Activated naive CD4-positive, alpha-beta T cell (primary cell): Measurements from ENCODE around the gene NRG3.
"Not testable (repeated sequence)": the region's sequence is repeated elsewhere in the genome, so short reads cannot be mapped to it uniquely, and the experiment has no call there.

Experiments used
- DNase-seq, 4 experiments: peaks; one replicate each; lab custom pipeline; 2025; lab: John Stamatoyannopoulos, UW

Gene NRG3

DNA sequence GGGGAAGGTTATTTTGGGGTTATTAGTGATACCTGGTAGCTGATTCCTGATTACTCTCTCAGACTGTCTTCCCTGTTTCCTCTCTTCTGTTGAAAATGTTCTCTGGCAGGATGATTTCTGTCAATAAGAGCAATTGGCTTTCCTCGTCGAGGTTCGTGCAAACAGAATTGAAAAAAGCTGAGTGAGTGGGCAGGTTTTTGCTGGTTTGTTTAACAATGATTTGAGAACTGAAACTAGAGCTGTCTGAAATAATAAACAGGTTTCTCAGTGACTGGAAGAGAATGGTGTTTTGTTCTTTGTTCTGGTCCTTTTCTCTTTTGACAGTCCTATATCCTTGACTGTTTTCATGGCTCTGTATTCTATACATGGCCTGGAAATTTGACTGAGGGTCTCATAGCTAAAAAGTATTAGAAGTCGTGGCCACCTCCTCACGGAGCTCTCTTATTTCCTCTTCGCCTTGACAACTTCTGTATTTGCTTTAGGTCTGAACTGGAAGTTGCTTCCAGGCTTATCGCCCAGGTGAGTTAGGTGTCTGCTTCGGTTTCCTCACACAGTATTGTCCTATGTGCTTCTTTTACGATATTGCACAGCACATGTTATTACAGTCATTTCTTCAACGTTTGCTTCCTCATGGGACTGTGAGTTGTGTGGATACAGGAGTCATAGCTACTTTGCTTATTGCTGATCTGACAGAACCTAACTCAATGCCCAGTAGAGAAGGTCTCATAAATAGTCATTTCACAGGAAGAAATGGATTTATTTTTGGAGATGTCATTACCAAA is 403.6 kb downstream of the NRG3 start:
- DNase-seq: no peak

DNA sequence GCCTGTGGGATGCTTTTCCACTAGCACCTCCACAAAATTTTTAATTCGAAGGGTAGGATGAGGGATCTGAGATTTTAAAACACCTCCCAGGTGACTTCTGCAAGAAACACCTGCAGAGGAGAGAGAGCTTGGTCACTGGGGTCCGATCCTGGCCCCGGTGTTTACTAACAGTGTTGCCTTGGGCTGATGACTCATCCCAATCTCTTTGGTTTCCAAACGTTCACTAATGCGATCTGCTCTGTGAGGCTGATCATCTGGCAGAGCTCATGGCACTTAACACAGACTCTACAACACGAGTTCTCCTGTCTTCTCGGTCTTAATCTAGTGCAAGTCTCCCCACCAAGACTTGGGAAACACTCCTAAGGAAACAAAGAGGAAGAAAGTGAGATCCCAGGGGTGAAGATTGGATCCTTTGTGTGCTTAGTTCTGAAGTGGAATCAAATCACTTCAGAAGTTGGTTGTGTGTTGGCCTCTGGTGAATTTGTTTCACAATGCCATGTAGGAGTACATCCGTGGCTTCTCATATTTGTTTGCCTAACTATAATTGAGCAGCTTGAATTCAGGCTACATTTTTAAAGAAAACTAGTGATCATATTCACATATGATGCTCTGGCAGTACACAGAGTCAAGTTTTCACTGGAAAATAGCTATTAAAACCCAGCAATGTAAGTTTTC is 407.9 kb downstream of the NRG3 start:
- DNase-seq: no peak

DNA sequence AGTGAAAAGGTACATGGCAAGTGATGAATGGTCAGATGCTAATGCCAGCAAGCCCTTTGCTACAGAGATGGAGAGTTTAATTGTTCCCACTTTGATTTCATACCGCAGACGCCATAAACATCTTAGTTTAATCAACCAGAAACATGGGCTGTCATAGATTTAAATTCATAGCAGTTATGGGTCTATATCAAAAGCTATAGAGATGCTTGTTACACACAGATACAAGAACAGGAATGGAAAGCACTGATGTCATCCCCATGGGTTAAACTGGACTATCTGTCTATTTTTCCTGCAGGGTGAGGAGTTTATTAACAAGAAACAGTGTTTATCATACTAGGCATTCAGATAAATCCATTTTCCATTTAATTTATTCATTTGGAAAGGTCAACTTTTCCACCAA is 409.2 kb downstream of the NRG3 start:
- DNase-seq: no peak

DNA sequence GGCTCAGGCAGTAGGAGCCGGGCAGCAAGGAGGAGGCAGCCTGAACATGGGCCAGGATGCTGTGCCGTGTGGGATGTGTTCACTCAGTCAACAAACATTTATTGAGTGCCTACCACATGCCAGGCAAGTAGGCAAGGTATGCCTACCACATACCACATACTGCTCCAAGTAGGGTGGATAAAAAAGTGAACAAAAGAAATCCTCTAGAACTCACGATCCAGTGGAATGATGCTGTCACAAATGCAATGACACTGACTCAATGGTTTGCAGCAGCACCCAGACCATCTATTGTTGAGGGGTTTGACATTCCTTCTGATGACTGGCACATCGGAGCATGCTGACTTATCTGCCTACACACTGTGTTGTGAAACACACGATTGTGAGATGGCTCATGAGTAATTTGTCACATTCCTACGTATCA is 413.5 kb downstream of the NRG3 start:
- no peak for DNase-seq

DNA sequence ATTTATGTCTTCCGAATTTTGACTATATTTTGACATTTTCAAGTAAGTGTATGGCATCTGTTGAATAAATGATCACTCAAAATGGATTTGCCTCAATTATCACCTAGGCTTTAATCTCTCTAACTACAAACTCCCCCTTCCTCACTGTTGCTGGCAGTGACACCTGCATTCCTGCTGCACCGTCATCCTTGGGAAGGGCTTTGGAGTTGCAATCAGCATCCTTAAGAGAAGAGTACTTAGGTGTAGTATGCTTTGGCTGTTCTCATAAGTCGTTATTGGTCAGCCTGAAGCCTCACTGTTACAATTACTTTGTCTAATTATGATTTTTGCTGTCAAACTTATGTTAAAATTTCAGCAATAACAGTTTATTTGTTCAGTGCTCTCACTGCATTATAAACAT is 415.0 kb downstream of the NRG3 start:
- no peak for DNase-seq

DNA sequence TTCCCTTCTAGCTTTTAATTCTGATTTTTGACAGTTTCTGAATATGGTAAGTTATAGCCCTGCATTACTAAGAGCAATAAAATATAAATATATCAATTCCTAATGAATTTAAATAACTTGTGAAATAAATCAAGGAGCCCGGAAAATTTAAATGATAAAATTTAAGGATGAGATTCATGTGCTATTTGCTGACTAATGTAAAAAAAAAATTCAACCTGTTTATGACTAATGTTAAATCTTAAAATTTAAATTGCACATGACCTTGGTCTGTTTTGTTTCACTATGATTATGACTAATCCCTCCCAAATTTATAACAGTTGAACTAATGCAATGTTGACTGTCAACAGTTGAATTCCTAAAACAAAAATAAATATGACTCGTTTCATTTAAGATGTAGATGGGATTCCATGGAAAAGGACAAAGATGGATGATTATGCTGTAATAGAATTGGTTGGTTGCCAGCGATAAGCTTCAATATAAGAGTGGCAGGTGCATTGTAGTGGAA is 419.9 kb downstream of the NRG3 start:
- DNase-seq: no peak

DNA sequence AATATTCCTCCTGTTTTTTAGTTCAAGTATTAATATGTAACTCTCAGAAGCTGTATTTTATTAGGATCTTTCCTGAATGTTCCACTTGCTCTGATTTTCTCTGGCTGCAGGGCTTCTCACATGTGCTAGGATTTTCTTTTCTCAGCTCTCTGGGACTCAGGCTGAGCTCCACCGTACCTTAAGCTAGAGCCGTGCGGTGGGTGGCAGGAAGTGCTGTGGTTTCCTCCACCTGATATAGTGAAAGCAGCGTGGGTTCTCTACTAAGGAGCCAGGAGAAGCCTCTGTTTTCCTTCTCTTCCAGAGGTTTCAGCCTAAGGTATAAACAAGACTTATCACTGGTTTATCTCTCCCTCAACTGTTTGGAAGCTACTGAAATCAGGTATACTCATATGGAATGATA is 433.6 kb downstream of the NRG3 start:
- no peak for DNase-seq

DNA sequence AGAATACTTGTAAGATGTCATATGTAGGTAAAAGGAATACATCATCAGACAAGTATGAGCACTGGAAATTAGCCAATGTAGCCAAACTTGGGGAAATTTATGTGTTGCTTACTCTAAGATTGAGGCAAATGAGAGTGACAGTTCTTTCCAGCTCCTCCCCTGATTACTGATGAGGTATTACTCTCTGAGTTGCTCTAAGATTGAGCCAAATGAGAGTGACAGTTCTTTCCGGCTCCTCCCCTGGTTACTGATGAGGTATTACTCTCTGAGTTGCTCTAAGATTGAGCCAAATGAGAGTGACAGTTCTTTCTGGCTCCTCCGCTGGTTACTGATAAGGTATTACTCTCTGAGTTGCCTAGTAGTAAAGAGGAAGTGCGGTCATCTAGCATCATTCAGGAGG is 435.8 kb downstream of the NRG3 start:
- DNase-seq: no peak

DNA sequence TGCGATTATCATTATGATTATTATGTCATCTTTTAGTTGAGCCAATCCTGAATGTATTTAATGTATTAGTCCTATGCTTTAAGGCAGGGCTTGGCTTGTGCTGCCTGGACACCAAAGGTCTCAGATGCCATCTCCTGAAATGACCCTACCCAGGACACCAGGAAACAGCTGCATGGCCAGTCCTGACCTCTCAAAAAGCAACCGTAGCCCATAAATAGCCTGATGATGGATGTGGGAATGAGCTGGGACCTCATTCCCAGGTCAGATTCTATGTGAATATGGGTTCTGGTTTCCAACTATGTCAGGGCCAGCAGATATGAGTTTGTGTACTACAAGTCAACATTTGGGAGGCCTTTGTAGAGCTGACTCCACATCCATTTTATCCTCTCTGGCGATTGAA is 438.4 kb downstream of the NRG3 start:
- no peak for DNase-seq

DNA sequence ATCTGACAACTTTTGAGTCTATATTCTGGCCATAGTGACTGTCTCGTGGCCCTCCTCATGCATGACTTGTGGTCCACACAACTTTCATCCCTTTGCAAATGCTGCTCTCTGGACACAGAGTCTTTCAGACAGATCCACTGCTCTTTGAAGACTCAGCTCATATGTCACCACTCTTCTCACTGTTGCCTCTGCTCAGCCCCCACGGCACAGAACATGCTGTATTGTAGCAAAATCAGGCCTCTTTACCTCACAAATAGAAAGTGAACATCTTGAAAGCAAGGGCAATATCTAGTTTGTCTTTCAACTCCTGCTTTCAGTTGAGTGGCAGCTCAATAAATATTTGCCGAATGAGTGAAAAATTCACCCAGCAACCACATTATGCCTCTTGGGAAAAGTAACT is 443.5 kb downstream of the NRG3 start:
- DNase-seq: no peak

DNA sequence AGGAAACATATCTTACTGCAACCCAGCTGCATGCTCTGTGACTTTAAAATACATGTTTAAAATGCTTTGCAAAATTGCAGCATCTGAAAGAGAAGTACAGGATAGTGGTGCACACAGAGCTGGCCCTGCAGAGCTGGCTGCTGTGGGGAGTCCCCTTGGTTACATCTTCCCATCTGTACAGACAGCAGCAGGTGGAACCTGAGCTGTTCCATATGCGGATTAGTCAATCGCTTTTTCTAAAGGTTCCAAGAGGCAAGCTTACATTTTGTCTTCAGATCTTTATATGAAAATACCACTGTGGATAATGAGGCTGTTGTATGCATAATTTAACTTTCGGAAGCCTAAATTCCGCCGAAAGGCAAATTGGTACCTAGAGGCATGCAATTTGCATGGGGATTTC is 444.1 kb downstream of the NRG3 start:
- no peak for DNase-seq

DNA sequence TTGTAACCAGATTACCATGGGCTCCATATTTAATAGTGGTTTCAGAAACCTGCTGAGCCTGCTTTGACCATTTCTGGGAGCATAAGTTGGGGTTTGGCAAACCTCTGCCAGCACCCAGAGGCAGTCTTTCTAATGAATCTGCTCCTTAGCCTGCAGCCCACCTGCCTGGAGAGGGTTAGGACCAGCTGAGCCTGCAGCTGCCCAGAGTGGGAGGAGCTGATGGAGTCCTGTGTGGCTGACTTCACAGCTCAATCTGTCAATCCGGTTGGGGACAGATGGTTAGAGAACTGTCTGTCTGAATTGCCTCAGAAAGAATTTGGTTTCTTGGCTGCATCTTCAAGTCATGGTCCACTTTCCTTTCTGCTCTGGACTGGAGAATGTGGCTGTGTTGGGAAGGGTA is 444.6 kb downstream of the NRG3 start:
- DNase-seq: no peak

DNA sequence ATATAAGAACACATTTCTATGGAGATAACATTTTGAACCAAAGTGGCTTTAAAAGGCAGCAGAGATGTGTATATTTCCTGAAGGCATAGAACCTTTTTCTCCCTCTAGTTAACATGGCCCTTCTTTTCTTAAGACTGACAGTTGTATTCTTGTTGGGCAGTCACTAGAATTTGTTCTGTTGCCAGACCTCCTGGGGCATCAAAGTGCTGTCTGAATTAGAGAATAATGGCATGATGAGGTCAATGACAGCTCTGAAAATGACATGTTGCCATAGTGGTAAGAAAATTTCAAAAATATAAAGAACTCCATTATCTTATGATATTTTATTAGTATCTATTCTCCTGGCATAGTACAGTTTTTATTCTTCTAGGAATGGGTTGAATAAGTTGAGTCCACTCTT is 446.7 kb downstream of the NRG3 start:
- DNase-seq: no peak

DNA sequence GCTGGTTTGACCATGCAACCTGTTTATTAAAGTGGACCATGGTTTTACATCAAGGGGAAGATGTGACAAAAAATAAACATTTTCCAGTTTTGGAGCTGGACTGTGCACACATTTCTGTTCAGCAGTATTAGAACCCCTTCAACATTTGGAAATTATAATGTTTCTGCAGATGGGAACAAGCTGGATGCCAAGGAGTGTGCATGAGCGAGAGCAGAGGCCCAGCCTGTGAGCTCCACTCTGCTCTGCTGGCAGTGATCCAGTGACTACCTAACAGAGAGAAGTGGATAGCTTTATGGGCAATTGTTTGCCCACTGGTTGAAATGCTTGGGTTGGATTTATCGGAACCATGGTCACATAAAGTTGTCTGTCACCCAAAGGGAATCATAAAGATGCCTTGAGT is 456.7 kb downstream of the NRG3 start:
- DNase-seq: no peak

DNA sequence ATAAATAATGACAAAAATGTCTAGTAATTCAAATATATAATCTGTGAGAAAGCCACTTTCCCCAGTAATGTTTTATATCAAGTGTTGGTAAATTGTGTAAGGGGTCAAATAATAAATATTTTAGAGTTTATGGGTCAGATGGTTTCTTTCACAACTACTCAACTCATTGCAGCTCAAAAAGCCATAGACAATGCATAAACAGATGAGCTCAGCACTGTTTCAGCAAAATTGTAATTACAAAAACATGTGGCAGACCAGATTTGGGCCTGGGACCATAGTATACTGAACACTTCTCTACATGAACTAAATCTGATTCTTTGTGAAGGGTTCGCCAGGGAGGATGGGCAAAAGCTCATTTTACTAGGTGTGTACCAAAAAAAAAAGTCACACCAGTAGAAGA is 460.8 kb downstream of the NRG3 start:
- DNase-seq: no peak

DNA sequence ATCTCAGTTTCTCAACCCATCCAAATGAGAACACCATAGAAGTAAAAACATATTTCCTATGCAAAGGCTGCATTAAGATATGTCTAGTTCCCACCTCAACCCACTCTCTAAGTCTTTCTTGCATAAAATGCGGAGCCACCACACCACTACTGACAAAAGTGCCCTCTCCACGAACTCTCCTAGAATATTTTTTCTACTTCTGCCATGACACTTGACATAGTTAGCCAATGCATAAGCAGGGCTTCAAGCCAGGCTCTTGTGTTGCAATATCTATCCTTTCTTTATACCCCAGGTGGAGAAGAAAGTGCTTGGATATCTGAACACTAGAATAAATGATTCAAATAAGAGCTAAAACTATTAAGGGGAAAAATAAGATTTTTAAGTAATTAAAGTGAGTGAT is 465.2 kb downstream of the NRG3 start:
- no peak for DNase-seq

DNA sequence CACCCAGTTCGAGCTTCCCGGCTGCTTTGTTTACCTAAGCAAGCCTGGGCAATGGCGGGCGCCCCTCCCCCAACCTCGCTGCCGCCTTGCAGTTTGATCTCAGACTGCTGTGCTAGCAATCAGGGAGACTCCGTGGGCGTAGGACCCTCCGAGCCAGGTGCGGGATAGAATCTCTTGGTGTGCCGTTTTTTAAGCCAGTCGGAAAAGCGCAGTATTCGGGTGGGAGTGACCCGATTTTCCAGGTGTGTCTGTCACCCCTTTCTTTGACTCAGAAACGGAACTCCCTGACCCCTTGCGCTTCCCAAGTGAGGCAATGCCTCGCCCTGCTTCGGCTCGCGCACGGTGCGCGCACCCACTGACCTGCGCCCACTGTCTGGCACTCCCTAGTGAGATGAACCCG is 474.6 kb downstream of the NRG3 start:
- DNase-seq: not testable (repeated sequence)

DNA sequence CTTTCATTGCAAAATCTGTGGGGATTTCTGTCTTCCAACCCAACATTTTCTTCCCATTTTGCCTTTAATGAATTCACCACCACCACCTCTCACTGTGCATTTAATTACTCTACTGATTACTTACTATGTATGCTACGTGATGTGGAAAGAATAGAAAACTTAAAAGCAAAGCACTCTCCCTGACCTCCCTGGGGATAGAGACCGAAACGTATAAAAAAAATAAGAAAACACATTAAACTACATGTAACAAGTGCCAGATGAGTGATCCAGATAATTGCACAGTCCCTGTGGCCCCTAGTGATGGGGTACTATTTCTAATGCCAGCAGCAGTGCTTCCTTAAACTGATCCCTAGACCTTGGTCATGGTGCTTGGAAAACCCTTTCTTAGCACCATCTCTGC is 478.4 kb downstream of the NRG3 start:
- no peak for DNase-seq

DNA sequence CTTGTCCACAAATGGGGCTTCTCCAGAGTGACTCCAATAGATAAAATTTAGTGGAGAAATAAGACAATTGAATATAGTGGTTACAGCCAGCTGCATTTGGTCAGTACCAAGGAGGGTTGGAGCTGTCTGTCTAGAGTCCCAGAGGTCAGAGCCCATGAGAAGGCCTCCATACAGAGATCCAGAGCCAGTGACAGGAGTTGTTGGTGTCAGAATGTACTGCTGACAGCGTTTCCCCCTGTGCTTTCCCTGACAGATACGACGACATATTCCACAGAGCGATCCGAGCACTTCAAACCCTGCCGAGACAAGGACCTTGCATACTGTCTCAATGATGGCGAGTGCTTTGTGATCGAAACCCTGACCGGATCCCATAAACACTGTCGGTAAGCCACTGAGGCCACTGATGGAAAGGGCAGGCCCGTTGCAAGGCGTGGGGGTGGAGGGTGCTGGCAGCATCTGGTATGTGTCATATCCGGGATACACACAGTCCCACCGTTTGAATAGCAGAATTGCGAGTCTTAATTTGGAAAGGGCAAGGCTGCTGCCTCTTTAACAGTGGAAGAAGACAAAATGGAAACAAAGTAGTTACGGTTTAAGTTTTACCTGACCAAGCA is 483.6 kb downstream of the NRG3 start:
- no peak for DNase-seq

DNA sequence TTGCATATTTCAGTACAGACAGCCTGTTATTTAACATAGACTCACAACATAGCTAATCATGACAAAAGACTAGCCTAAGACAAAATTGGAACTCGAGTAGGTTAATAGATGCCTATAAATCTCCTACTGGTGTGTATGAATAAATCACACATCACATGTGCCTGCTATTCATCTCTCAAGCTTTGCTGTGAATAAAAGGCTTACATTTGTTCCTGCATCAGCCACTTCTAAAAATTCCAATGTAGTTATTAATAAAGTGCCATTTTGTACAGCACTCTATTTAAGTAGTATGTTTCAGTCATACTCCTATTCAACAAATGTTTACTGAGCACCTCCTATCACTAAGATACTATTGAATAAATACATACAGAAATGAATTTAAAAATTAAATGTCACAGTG is 486.3 kb downstream of the NRG3 start:
- DNase-seq: no peak

DNA sequence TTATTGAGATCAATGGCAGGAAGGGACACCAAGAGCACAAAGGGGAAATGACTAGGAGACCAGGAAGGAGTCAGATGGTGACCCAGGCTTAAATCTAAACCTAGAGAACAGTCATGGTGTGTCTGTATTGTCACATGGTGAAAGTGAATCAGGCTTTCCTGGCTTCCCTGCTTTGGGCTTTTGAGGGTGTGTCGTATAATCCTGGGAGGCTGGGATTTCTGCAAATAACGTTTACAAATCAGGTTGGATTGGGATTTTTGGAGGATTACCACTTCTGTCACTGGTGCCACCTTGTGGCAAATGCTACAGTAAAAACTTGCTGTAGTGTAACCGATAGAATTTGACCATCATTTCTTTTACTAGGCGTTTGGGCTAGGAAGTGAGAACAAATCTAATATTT is 502.6 kb downstream of the NRG3 start:
- DNase-seq: no peak

DNA sequence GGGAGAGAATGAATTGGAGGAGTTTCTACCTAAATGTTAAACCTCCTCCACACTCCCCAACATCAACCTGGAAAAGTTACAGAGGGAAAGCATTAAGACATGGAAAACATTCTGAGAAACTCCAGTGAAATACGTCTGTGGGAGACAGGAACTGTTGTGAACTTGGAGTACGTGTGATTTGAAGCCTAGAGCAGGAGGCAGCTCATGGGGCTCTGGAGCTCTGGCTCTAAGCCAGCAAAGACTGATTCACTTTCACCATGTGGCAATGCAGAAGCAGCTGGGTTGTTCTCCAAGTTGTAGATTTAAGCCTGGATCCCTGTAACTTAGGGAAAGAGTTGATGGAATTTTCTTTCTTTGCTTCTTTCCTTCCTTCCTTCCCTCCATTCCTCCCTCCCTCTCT is 503.2 kb downstream of the NRG3 start:
- DNase-seq: no peak

DNA sequence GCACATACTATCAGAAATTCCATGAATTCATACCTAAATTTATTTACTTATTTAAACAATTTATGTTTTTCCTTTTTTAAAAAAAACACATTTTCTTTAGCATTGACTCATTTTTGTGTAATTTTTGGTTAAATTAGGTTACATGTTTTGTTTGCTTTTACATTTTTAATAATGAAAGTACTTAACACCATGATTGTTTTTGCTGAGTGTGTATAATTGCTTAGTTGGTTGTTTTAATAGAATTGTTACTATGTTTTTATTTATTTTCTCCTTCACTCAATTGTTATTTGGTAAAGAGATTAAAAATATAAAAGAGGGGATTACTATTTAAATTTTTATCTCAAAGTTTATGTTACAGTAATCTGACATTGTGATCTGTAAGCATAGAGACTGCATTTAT is 508.4 kb downstream of the NRG3 start:
- DNase-seq: no peak
